H1 (cell line): ENCODE results near the gene MDC1.

Source experiments
- CTCF ChIP-seq, 3 experiments: IDR thresholded peaks; 1 replicate in 2 of 3; 2 replicates in 1 of 3; pipeline versions ENCODE4 v1.5.1 to v1.6.1; 2011; ENCODE audit warnings: low read length in 3 of 3, mild to moderate bottlenecking in 3 of 3, inconsistent platforms in 2 of 3, low read depth in 1 of 3, moderate library complexity in 1 of 3; ENCODE audit not compliant: insufficient read depth in 1 of 3; ENCODE audit errors: control extremely low read depth in 1 of 3
- EZH2 ChIP-seq: fragments of 200-600 bp; sonication (generic); IDR thresholded peaks from 2 replicates; pipeline ENCODE4 v1.7.1; 2012; ENCODE audit warnings: low read depth, mild to moderate bottlenecking, moderate library complexity, low read length, inconsistent platforms; ENCODE audit not compliant: severe bottlenecking
- NRF1 ChIP-seq: IDR thresholded peaks from 2 replicates; pipeline ENCODE4 v1.6.1; 2011; ENCODE audit warnings: mild to moderate bottlenecking, low read depth, low read length, improper control_type of control experiment
- RAD21 ChIP-seq, 2 experiments: IDR thresholded peaks in 1 of 2; conservative IDR thresholded peaks in 1 of 2; 2 replicates each; pipeline ENCODE4 v1.6.1; 2011; ENCODE audit warnings: low read depth in 2 of 2, low read length in 2 of 2, improper control_type of control experiment in 1 of 2, inconsistent platforms in 1 of 2, mild to moderate bottlenecking in 1 of 2, moderate library complexity in 1 of 2
- RFX5 ChIP-seq: IDR thresholded peaks from 2 replicates; pipeline ENCODE4 v1.6.1; 2011; ENCODE audit warnings: low read depth, low read length, improper control_type of control experiment, borderline replicate concordance
- SIN3A ChIP-seq, 2 experiments: IDR thresholded peaks in 1 of 2; conservative IDR thresholded peaks in 1 of 2; 2 replicates each; pipeline ENCODE4 v1.6.1; 2011 to 2012; ENCODE audit warnings: low read length in 2 of 2, improper control_type of control experiment in 1 of 2, low read depth in 1 of 2, mild to moderate bottlenecking in 1 of 2
- SUZ12 ChIP-seq: fragments of 200-600 bp; sonication (generic); IDR thresholded peaks from 2 replicates; pipeline ENCODE4 v1.6.1; 2012; ENCODE audit warnings: mild to moderate bottlenecking, inconsistent platforms, low read length, moderate library complexity, mixed read lengths
- TF ChIP-seq, protein P1 (sequence below): fragments of 300-600 bp; sonication (generic); IDR thresholded peaks from 2 replicates; pipeline ENCODE4 v1.7.1; 2012; ENCODE audit warnings: low read length, moderate library complexity, mild to moderate bottlenecking, inconsistent platforms; ENCODE audit not compliant: insufficient replicate concordance
- TF ChIP-seq, protein P2 (sequence below): IDR thresholded peaks from 2 replicates; pipeline ENCODE4 v1.6.1; 2012; ENCODE audit warnings: inconsistent platforms

GRCh38 chr6:30709101-30709868 is 7.8 kb downstream of the MDC1 start:
- TF ChIP-seq CTCF (IDR thresholded peaks at IDR 0.05; ENCODE audit: control extremely low read depth in 1 of 3, insufficient read depth in 1 of 3, low read depth in 1 of 3, low read length in 3 of 3) (no peak), SUZ12 (no peak), SIN3A (conservative IDR thresholded peaks at IDR 0.05 in 1 of 2, IDR thresholded peaks at IDR 0.05 in 1 of 2; ENCODE audit: low read depth in 1 of 2, low read length in 2 of 2) (no peak), EZH2 (no peak), RAD21 (IDR thresholded peaks at IDR 0.05 in 1 of 2, conservative IDR thresholded peaks at IDR 0.05 in 1 of 2; ENCODE audit: low read depth in 2 of 2, low read length in 2 of 2) (no peak), RFX5 (no peak), NRF1 (no peak)
- TF ChIP-seq, protein P1, sequence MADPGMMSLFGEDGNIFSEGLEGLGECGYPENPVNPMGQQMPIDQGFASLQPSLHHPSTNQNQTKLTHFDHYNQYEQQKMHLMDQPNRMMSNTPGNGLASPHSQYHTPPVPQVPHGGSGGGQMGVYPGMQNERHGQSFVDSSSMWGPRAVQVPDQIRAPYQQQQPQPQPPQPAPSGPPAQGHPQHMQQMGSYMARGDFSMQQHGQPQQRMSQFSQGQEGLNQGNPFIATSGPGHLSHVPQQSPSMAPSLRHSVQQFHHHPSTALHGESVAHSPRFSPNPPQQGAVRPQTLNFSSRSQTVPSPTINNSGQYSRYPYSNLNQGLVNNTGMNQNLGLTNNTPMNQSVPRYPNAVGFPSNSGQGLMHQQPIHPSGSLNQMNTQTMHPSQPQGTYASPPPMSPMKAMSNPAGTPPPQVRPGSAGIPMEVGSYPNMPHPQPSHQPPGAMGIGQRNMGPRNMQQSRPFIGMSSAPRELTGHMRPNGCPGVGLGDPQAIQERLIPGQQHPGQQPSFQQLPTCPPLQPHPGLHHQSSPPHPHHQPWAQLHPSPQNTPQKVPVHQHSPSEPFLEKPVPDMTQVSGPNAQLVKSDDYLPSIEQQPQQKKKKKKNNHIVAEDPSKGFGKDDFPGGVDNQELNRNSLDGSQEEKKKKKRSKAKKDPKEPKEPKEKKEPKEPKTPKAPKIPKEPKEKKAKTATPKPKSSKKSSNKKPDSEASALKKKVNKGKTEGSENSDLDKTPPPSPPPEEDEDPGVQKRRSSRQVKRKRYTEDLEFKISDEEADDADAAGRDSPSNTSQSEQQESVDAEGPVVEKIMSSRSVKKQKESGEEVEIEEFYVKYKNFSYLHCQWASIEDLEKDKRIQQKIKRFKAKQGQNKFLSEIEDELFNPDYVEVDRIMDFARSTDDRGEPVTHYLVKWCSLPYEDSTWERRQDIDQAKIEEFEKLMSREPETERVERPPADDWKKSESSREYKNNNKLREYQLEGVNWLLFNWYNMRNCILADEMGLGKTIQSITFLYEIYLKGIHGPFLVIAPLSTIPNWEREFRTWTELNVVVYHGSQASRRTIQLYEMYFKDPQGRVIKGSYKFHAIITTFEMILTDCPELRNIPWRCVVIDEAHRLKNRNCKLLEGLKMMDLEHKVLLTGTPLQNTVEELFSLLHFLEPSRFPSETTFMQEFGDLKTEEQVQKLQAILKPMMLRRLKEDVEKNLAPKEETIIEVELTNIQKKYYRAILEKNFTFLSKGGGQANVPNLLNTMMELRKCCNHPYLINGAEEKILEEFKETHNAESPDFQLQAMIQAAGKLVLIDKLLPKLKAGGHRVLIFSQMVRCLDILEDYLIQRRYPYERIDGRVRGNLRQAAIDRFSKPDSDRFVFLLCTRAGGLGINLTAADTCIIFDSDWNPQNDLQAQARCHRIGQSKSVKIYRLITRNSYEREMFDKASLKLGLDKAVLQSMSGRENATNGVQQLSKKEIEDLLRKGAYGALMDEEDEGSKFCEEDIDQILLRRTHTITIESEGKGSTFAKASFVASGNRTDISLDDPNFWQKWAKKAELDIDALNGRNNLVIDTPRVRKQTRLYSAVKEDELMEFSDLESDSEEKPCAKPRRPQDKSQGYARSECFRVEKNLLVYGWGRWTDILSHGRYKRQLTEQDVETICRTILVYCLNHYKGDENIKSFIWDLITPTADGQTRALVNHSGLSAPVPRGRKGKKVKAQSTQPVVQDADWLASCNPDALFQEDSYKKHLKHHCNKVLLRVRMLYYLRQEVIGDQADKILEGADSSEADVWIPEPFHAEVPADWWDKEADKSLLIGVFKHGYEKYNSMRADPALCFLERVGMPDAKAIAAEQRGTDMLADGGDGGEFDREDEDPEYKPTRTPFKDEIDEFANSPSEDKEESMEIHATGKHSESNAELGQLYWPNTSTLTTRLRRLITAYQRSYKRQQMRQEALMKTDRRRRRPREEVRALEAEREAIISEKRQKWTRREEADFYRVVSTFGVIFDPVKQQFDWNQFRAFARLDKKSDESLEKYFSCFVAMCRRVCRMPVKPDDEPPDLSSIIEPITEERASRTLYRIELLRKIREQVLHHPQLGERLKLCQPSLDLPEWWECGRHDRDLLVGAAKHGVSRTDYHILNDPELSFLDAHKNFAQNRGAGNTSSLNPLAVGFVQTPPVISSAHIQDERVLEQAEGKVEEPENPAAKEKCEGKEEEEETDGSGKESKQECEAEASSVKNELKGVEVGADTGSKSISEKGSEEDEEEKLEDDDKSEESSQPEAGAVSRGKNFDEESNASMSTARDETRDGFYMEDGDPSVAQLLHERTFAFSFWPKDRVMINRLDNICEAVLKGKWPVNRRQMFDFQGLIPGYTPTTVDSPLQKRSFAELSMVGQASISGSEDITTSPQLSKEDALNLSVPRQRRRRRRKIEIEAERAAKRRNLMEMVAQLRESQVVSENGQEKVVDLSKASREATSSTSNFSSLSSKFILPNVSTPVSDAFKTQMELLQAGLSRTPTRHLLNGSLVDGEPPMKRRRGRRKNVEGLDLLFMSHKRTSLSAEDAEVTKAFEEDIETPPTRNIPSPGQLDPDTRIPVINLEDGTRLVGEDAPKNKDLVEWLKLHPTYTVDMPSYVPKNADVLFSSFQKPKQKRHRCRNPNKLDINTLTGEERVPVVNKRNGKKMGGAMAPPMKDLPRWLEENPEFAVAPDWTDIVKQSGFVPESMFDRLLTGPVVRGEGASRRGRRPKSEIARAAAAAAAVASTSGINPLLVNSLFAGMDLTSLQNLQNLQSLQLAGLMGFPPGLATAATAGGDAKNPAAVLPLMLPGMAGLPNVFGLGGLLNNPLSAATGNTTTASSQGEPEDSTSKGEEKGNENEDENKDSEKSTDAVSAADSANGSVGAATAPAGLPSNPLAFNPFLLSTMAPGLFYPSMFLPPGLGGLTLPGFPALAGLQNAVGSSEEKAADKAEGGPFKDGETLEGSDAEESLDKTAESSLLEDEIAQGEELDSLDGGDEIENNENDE = no peak
- TF ChIP-seq, protein P2, sequence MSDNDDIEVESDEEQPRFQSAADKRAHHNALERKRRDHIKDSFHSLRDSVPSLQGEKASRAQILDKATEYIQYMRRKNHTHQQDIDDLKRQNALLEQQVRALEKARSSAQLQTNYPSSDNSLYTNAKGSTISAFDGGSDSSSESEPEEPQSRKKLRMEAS = no peak
